Measurements from ENCODE around the gene SMPD3. TPM values are rescaled to one million over a fixed set of nuclear protein-coding genes. Genes with fewer than 3 reads are reported as not detected.

Gene SMPD3
- total RNA-seq, 1 experiment from 2014 or later: 0.70 TPM

- H3K9me3 ChIP-seq (ENCODE audit: control insufficient read depth, low read depth, low read length): no peaks in the 10 kb centered on the region
- H3K27me3 ChIP-seq (ENCODE audit: insufficient read depth, low read length): no peaks in the 10 kb centered on the region
- TF ChIP-seq CTCF (conservative IDR thresholded peaks at IDR 0.05): no peak
- no peak overlapping the region for H4K8ac ChIP-seq (replicated peaks; ENCODE audit: insufficient read length, low read depth, low read length)
- no peak for DNase-seq
- no peaks in the 10 kb centered on the region for H4K20me1 ChIP-seq (ENCODE audit: control insufficient read depth, insufficient read depth, insufficient read length)
- H3K36me3 Mint-ChIP-seq (ENCODE audit: insufficient read depth in 1 of 3, low read depth in 3 of 3): no peaks in the 10 kb centered on the region
- H3K4ac ChIP-seq (ENCODE audit: low read depth, low read length): no peak overlapping the region
- no peak overlapping the region for H2BK5ac ChIP-seq (ENCODE audit: insufficient read length, low read length)
- no peak overlapping the region for H3K14ac ChIP-seq (ENCODE audit: insufficient read depth, low read length)
- H3K4me1 ChIP-seq (ENCODE audit: insufficient read depth, low read length): no peaks in the 10 kb centered on the region
- H3K23me2 ChIP-seq (ENCODE audit: insufficient read length, low read depth, low read length, poor library complexity, severe bottlenecking): no peaks in the 10 kb centered on the region
- H3K56ac ChIP-seq (ENCODE audit: insufficient read length, low read depth, low read length): no peak overlapping the region
- no peaks in the 10 kb centered on the region for H3K79me1 ChIP-seq (ENCODE audit: insufficient read depth, low read depth, low read length, poor library complexity, severe bottlenecking)
- H2BK12ac ChIP-seq (ENCODE audit: insufficient read length, low read depth, low read length): no peak overlapping the region
- H3K9ac ChIP-seq (ENCODE audit: extremely low read depth, insufficient read length, low read length): no peak overlapping the region
- H2BK20ac ChIP-seq (ENCODE audit: low read depth, low read length, poor library complexity, severe bottlenecking): no peak overlapping the region
- no CpG with 5 or more reads among the region's 8 CpGs for WGBS (ENCODE audit: extremely low coverage, insufficient read length, low lambda C conversion rate)
- no peak overlapping the region for H2AK5ac ChIP-seq (ENCODE audit: insufficient read length, low read length)
- H4K5ac ChIP-seq (ENCODE audit: insufficient read length, low read depth, low read length): no peak overlapping the region
- H3K9me3 Mint-ChIP-seq: no peaks in the 10 kb centered on the region
- H3K79me2 ChIP-seq (ENCODE audit: insufficient read depth, low read length): no peaks in the 10 kb centered on the region
- no peak overlapping the region for H3K27ac ChIP-seq (ENCODE audit: insufficient read length, low read depth, low read length)
- H3K4me2 ChIP-seq (ENCODE audit: insufficient read depth, insufficient read length, low read length): no peak overlapping the region
- no peak overlapping the region for H2BK15ac ChIP-seq (ENCODE audit: low read depth, low read length)
- no peak overlapping the region for H2AFZ ChIP-seq (ENCODE audit: low read length)
- no peak overlapping the region for H4K91ac ChIP-seq (ENCODE audit: insufficient read length, low read depth, low read length)
- H3K23ac ChIP-seq (ENCODE audit: insufficient read length, low read depth, low read length): no peak overlapping the region
- no peak overlapping the region for H2BK120ac ChIP-seq (ENCODE audit: low read depth, low read length, poor library complexity, severe bottlenecking)
- H3K4me1 Mint-ChIP-seq: peaks cover 25 to 48% of the 10 kb centered on the region in 2 experiments
- peak overlapping the region in 1 of 3 experiments; percentile 82; a peak in 1 of 7 replicates for H3K27ac Mint-ChIP-seq
- H3K27me3 Mint-ChIP-seq (ENCODE audit: low read depth): peaks cover 6% of the 10 kb centered on the region
- no peak overlapping the region for H3K18ac ChIP-seq (ENCODE audit: insufficient read length, low read depth, low read length)
- no peak overlapping the region for H3T11ph ChIP-seq (ENCODE audit: low read length)
- H3K4me3 Mint-ChIP-seq: no peak overlapping the region
Observed at GRCh38 chr16:68366062-68366461, 82.2 kb downstream of the SMPD3 start.
